Measurements from ENCODE around the gene TMEM130. TPM values are rescaled to one million over a fixed set of nuclear protein-coding genes. Genes with fewer than 3 reads are reported as not detected.

Gene TMEM130
- total RNA-seq, 2 experiments from 2014 or later = 0.39 TPM; not detected in 1

GRCh38 chr7:98870807-98871491 lies 1.1 kb upstream of the TMEM130 start:
- ChIA-PET POLR2A (no interaction called here), CTCF (no interaction called here)
- Histone ChIP-seq H3K27ac (ENCODE audit: low read depth in 1 of 2, low read length in 2 of 2) (no peak overlapping the region), H3K4me1 (ENCODE audit: insufficient read depth, low read length) (peaks cover 21% of the 10 kb centered on the region), H3K4me3 (ENCODE audit: low read length) (no peak overlapping the region), H3K36me3 (ENCODE audit: insufficient read depth, low read length) (no peaks in the 10 kb centered on the region), H3K9me3 (ENCODE audit: control insufficient read depth in 1 of 2, insufficient read depth in 1 of 2, low read length in 2 of 2) (no peaks in the 10 kb centered on the region), H3K27me3 (ENCODE audit: control insufficient read depth in 1 of 2, insufficient read depth in 2 of 2, low read length in 2 of 2) (peaks cover 10 to 27% of the 10 kb centered on the region in 2 experiments)
- H3K9me3 Mint-ChIP-seq = no peaks in the 10 kb centered on the region
- ATAC-seq (ENCODE audit: poor library complexity) (no peak), DNase-seq (no peak)
- no peak overlapping the region for H3K27ac Mint-ChIP-seq
- intact Hi-C loops (cut with DNase I, micrococcal nuclease) = no loop called here
- no peak for TF ChIP-seq CTCF (IDR thresholded peaks at IDR 0.05)
- peak overlapping the region; percentile 78 for H3K4me3 Mint-ChIP-seq
- no peaks in the 10 kb centered on the region for H3K36me3 Mint-ChIP-seq (ENCODE audit: low read depth)
- H3K27me3 Mint-ChIP-seq = peaks cover 30% of the 10 kb centered on the region
- no peaks in the 10 kb centered on the region for H3K4me1 Mint-ChIP-seq (ENCODE audit: low read depth)

- TF ChIP-seq CTCF (IDR thresholded peaks at IDR 0.05) = no peak
- H3K36me3 ChIP-seq (ENCODE audit: insufficient read depth, low read length) = no peaks in the 10 kb centered on the region
- Mint-ChIP-seq H3K27ac (no peak overlapping the region), H3K4me3 (peak overlapping the region; percentile 78), H3K9me3 (no peaks in the 10 kb centered on the region), H3K27me3 (peaks cover 30% of the 10 kb centered on the region), H3K36me3 (ENCODE audit: low read depth) (no peaks in the 10 kb centered on the region), H3K4me1 (ENCODE audit: low read depth) (no peaks in the 10 kb centered on the region)
- peak in 13 of 14 experiments; percentile 20 to 75 (median 54) for DNase-seq
- peaks cover 10 to 27% of the 10 kb centered on the region in 2 experiments for H3K27me3 ChIP-seq (ENCODE audit: control insufficient read depth in 1 of 2, insufficient read depth in 2 of 2, low read length in 2 of 2)
- H3K9me3 ChIP-seq (ENCODE audit: control insufficient read depth in 1 of 2, insufficient read depth in 1 of 2, low read length in 2 of 2) = no peaks in the 10 kb centered on the region
- ChIA-PET CTCF (no interaction called here), POLR2A (interaction anchor here (1.3 kb wide), 1 partner anchor 10 kb away, joined by 3 read pairs; no protein-coding TSS in a partner anchor)
- ATAC-seq (ENCODE audit: poor library complexity) = peak; percentile 88
- peak overlapping the region; percentile 40 for H3K4me3 ChIP-seq (ENCODE audit: low read length)
- intact Hi-C loops (cut with DNase I, micrococcal nuclease) = no loop called here
- peaks cover 21% of the 10 kb centered on the region for H3K4me1 ChIP-seq (ENCODE audit: insufficient read depth, low read length)
- no peak overlapping the region for H3K27ac ChIP-seq (ENCODE audit: low read depth in 1 of 2, low read length in 2 of 2)
Observed at GRCh38 chr7:98870121-98870651, 372 bp upstream of the TMEM130 start.

DNA sequence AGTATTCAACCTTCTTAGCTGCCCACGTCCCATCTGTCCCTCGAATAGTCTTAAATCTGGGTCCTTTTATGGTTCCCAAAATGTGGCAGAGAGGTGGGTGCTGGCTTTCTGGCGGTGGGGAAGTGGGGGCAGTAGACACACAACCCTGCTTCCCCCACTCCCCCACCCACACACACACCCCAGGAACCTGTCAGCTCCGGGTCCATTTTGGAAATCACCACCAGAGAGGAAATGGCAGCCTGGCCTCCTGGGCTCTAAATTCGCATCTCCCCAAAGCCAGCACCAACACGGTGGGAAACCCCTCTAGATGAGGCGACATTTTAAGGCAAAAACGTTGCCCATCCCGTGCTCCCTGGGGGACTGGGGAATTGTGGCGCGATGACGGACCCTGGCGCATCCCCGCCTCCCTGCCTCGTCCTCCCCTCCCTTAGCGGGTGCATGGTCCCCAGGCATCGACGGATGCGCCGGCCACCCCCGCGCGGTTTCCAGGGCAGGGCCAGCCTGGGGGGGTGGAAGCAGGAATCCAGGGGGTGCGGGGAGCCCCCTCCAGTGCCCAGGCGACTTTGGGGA lies 702 bp downstream of the TMEM130 start:
- Mint-ChIP-seq H3K27ac (no peak overlapping the region), H3K27me3 (peaks cover 30% of the 10 kb centered on the region), H3K4me1 (ENCODE audit: low read depth) (no peaks in the 10 kb centered on the region), H3K36me3 (ENCODE audit: low read depth) (no peaks in the 10 kb centered on the region), H3K4me3 (peak overlapping the region; percentile 20), H3K9me3 (no peaks in the 10 kb centered on the region)
- H3K9me3 ChIP-seq (ENCODE audit: control insufficient read depth in 1 of 2, insufficient read depth in 1 of 2, low read length in 2 of 2) = no peaks in the 10 kb centered on the region
- H3K27me3 ChIP-seq (ENCODE audit: control insufficient read depth in 1 of 2, insufficient read depth in 2 of 2, low read length in 2 of 2) = peaks cover 10 to 27% of the 10 kb centered on the region in 2 experiments
- ChIA-PET POLR2A (interaction anchor here (1.0 to 1.3 kb wide), 2 partner anchors 9 to 11 kb away, joined by 3 read pairs; partner anchors contain the start of gene TRRAP), CTCF (no interaction called here)
- H3K4me1 ChIP-seq (ENCODE audit: insufficient read depth, low read length) = peaks cover 21% of the 10 kb centered on the region
- H3K27ac ChIP-seq (ENCODE audit: low read depth in 1 of 2, low read length in 2 of 2) = no peak overlapping the region
- no peaks in the 10 kb centered on the region for H3K36me3 ChIP-seq (ENCODE audit: insufficient read depth, low read length)
- intact Hi-C loops (cut with DNase I, micrococcal nuclease) = no loop called here
- no peak for DNase-seq
- no peak for TF ChIP-seq CTCF (IDR thresholded peaks at IDR 0.05)
- no peak overlapping the region for H3K4me3 ChIP-seq (ENCODE audit: low read length)
- no peak for ATAC-seq (ENCODE audit: poor library complexity)
